GM12878 (cell line): Measurements from ENCODE around the gene GNAZ.

Source experiments
- BMI1 ChIP-seq: fragments of 450-650 bp; IDR thresholded peaks from 2 replicates; pipeline ENCODE4 v1.6.1; 2016; ENCODE audit warnings: mild to moderate bottlenecking, moderate library complexity, borderline replicate concordance
- CBFB ChIP-seq: IDR thresholded peaks from 2 replicates; pipeline ENCODE4 v1.6.1; 2016; ENCODE audit warnings: antibody characterized with exemption, low read depth
- GABPA ChIP-seq: IDR thresholded peaks from 2 replicates; pipeline ENCODE4 v1.6.1; 2014; ENCODE audit warnings: antibody characterized with exemption, low read depth, mild to moderate bottlenecking, inconsistent platforms
- POLR2A ChIP-seq: IDR thresholded peaks from 2 replicates; pipeline ENCODE4 v1.6.1; 2011; ENCODE audit warnings: low read depth, mild to moderate bottlenecking, low read length
- POLR2AphosphoS5 ChIP-seq: IDR thresholded peaks from 2 replicates; pipeline ENCODE4 v1.6.1; 2011; ENCODE audit warnings: mild to moderate bottlenecking, low read length, inconsistent platforms
- RB1 ChIP-seq: fragments of 450-650 bp; formaldehyde crosslinking; IDR thresholded peaks from 2 replicates; pipeline ENCODE4 v1.6.1; 2017; ENCODE audit warnings: mild to moderate bottlenecking, borderline replicate concordance
- SRF ChIP-seq, 2 experiments: IDR thresholded peaks; 2 replicates each; pipeline ENCODE4 v1.6.1; 2011; ENCODE audit warnings: low read depth in 2 of 2, low read length in 2 of 2, mild to moderate bottlenecking in 1 of 2, moderate library complexity in 1 of 2
- TARDBP ChIP-seq: IDR thresholded peaks from 2 replicates; pipeline ENCODE4 v1.6.1; 2016; ENCODE audit warnings: borderline replicate concordance
- ZBED1 ChIP-seq: IDR thresholded peaks from 2 replicates; pipeline ENCODE4 v1.6.1; 2016; ENCODE audit warnings: borderline replicate concordance
- ZNF274 ChIP-seq: IDR thresholded peaks from one replicate; pipeline ENCODE4 v1.8.0; 2011; ENCODE audit not compliant: insufficient read length, insufficient read depth
- TF ChIP-seq, protein P1 (sequence below): IDR thresholded peaks from 2 replicates; pipeline ENCODE4 v1.6.1; 2011; ENCODE audit warnings: mild to moderate bottlenecking, low read depth, low read length, moderate library complexity; ENCODE audit not compliant: insufficient replicate concordance

DNA sequence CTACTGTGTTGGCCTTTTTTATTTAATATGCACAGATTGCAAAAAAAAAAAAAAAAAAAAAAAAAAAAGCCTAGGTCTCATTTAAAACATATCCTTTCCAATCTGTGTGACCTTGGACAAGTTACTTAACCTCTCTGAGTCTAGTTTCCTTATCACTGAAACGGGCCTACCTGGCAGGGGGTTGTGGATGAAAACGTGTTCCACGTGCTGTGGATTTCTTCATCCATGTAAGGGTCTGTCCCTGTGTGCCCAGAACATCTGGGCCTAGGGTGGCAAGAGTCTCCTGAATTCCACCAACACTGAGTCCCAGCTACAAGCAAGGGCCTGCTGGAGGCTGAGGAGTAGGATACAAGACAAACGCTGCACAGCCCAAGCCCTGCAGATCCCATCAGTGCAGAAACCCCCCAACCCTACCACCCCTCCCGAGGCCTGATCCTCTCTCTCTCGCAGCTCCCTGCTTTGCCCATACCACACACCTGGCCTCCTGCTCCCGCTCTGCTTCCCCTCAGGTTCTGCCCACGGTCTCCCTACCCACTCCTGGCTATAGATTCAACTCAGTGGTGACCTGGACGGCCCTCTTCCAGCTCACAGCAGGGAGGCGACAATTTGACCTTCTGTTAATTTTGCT is 4.7 kb upstream of the GNAZ start:
- TF ChIP-seq, protein P1, sequence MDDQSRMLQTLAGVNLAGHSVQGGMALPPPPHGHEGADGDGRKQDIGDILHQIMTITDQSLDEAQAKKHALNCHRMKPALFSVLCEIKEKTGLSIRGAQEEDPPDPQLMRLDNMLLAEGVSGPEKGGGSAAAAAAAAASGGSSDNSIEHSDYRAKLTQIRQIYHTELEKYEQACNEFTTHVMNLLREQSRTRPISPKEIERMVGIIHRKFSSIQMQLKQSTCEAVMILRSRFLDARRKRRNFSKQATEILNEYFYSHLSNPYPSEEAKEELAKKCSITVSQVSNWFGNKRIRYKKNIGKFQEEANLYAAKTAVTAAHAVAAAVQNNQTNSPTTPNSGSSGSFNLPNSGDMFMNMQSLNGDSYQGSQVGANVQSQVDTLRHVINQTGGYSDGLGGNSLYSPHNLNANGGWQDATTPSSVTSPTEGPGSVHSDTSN = no peak
- TF ChIP-seq BMI1 (no peak), TARDBP (no peak), SRF (IDR thresholded peaks at IDR 0.05; ENCODE audit: low read depth in 2 of 2, low read length in 2 of 2) (no peak), ZBED1 (no peak), GABPA (no peak), RB1 (no peak), ZNF274 (no peak), POLR2A (no peak), CBFB (no peak), POLR2AphosphoS5 (no peak)
